MM.1S (cell line): ENCODE results near the gene CRKL.
"Not testable (repeated sequence)": the region's sequence is repeated elsewhere in the genome, so short reads cannot be mapped to it uniquely, and the experiment has no call there.

Experiments used
- DNase-seq: peaks from one replicate; pipeline ENCODE4 v3.0.0-alpha.2; 2015
- H2AFZ ChIP-seq: fragments of 300-600 bp; sonication (generic); 2 replicates; pipeline ENCODE4 v1.6.0; 2016; ENCODE audit warnings: antibody characterized with exemption, low read length
- H3F3A ChIP-seq: fragments of 300-600 bp; sonication (generic); 2 replicates; pipeline ENCODE4 v1.6.1; 2016; ENCODE audit warnings: mild to moderate bottlenecking, antibody characterized with exemption, low read length, moderate library complexity, mixed read lengths; ENCODE audit not compliant: insufficient read depth
- H3K27ac ChIP-seq: fragments of 300-600 bp; sonication (generic); 2 replicates; pipeline ENCODE4 v1.5.1; 2016; ENCODE audit warnings: mild to moderate bottlenecking, low read length
- H3K27me3 ChIP-seq: fragments of 300-600 bp; sonication (generic); replicated peaks from 2 replicates; pipeline ENCODE4 v1.6.0; 2016; ENCODE audit warnings: low read length; ENCODE audit not compliant: insufficient read depth
- H3K36me3 ChIP-seq: fragments of 300-600 bp; sonication (generic); replicated peaks from 2 replicates; pipeline ENCODE4 v1.6.1; 2016; ENCODE audit warnings: mild to moderate bottlenecking, low read length, mixed read lengths; ENCODE audit not compliant: insufficient read depth
- H3K4me1 ChIP-seq: fragments of 300-600 bp; sonication (generic); 2 replicates; pipeline ENCODE4 v1.6.1; 2016; ENCODE audit warnings: low read length, mixed read lengths
- H3K4me2 ChIP-seq: fragments of 300-600 bp; sonication (generic); 2 replicates; pipeline ENCODE4 v1.6.0; 2016; ENCODE audit warnings: low read depth, low read length
- H3K4me3 ChIP-seq: fragments of 300-600 bp; sonication (generic); 2 replicates; pipeline ENCODE4 v1.5.1; 2016; ENCODE audit warnings: low read length, mixed read lengths
- H3K79me2 ChIP-seq: fragments of 300-600 bp; sonication (generic); 2 replicates; pipeline ENCODE4 v1.6.1; 2016; ENCODE audit warnings: mixed run types, low read length, mixed read lengths
- H3K9ac ChIP-seq: fragments of 300-600 bp; sonication (generic); 2 replicates; pipeline ENCODE4 v1.6.1; 2016; ENCODE audit warnings: low read length, mixed read lengths
- H3K9me2 ChIP-seq: fragments of 300-600 bp; sonication (generic); replicated peaks from 2 replicates; pipeline ENCODE4 v1.6.1; 2016; ENCODE audit warnings: mild to moderate bottlenecking, low read length, mixed read lengths; ENCODE audit not compliant: insufficient read depth
- H3K9me3 ChIP-seq: fragments of 300-600 bp; sonication (generic); replicated peaks from 2 replicates; pipeline ENCODE4 v1.6.1; 2016; ENCODE audit warnings: mild to moderate bottlenecking, low read length, mixed read lengths; ENCODE audit not compliant: insufficient read depth
- H4K20me1 ChIP-seq: fragments of 300-600 bp; sonication (generic); 2 replicates; pipeline ENCODE4 v1.6.1; 2016; ENCODE audit warnings: mild to moderate bottlenecking, low read length, moderate library complexity, mixed read lengths; ENCODE audit not compliant: insufficient read depth
- CTCF ChIP-seq: fragments of 300-600 bp; sonication (generic); IDR thresholded peaks from 2 replicates; pipeline ENCODE4 v1.5.1; 2016; ENCODE audit warnings: antibody characterized with exemption, low read length, mixed read lengths
- EZH2 ChIP-seq: fragments of 300-600 bp; sonication (generic); optimal IDR thresholded peaks from 2 replicates; pipeline ENCODE3; 2017; ENCODE audit warnings: low read depth, mild to moderate bottlenecking, antibody characterized with exemption, low read length, mixed read lengths
- EZH2phosphoT487 ChIP-seq: fragments of 300-600 bp; sonication (generic); IDR thresholded peaks from 2 replicates; pipeline ENCODE4 v1.6.1; 2018; ENCODE audit warnings: antibody characterized with exemption, low read length

CRKL gene

DNA sequence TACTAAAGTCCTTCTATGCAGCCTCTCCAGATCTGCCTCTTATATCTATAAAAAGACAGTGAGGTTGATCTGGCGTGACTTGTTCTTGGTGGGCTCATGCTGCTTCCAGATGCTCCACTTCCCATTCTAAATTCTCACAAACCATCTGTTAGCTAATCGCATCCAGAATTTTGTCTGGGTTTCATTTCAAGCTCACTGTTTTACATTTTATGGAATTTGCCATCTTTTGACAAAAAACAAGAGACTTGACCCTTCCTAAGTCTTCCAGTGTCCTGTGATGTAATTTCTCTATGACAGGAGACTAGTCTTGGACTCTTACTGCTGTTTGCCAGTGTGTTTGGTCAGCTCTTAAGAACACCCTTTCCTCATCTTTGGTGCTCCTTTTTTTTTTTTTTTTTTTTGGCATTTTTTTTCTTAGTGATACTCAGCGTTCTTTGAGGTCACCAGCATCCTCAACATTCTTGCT is 23.0 kb downstream of the CRKL start:
- no peak overlapping the region for H3K27ac ChIP-seq
- no peak for TF ChIP-seq EZH2phosphoT487
- H3F3A ChIP-seq: no peaks in the 10 kb centered on the region
- peaks cover 98% of the 10 kb centered on the region for H3K79me2 ChIP-seq
- no peaks in the 10 kb centered on the region for H3K9me2 ChIP-seq
- H3K36me3 ChIP-seq: no peaks in the 10 kb centered on the region
- H3K4me3 ChIP-seq: no peak overlapping the region
- no peak for DNase-seq
- H3K4me2 ChIP-seq: no peak overlapping the region
- no peaks in the 10 kb centered on the region for H3K27me3 ChIP-seq
- no peak overlapping the region for H2AFZ ChIP-seq
- no peaks in the 10 kb centered on the region for H3K4me1 ChIP-seq
- H3K9me3 ChIP-seq: no peaks in the 10 kb centered on the region
- peaks cover 78% of the 10 kb centered on the region for H4K20me1 ChIP-seq
- H3K9ac ChIP-seq: no peak overlapping the region

DNA sequence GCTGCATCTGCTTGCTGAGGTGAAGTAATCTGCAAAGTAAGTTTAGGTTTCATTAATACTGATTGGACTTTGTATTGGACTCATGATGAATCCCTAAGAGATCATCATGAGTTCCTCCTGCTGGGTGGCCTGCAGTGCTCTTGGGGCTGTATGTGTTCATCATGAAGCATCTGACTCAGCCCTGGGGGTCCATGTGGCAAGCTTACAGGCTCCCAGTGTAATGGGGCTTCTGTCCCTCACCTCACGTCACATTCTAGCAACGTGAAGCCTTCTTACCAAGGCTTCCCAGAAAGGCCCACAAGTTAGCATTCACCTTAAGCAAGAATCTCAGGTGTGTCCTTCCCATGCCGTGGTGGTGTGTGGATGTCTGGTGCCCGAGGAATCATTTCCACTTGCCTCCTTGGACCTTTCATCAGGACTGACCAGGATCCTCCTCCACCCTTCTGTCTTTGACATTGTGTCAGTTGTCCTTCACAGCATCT is 23.7 kb downstream of the CRKL start:
- Histone ChIP-seq H3K4me2 (no peak overlapping the region), H3K79me2 (peaks cover 98% of the 10 kb centered on the region), H3F3A (no peaks in the 10 kb centered on the region), H4K20me1 (peaks cover 80% of the 10 kb centered on the region), H3K36me3 (no peaks in the 10 kb centered on the region), H3K27ac (no peak overlapping the region), H3K4me3 (no peak overlapping the region), H3K9ac (no peak overlapping the region), H3K4me1 (no peaks in the 10 kb centered on the region), H3K9me2 (no peaks in the 10 kb centered on the region), H3K9me3 (no peaks in the 10 kb centered on the region), H2AFZ (no peak overlapping the region), H3K27me3 (no peaks in the 10 kb centered on the region)
- TF ChIP-seq EZH2 (no peak), CTCF (no peak), EZH2phosphoT487 (no peak)
- DNase-seq: no peak

DNA sequence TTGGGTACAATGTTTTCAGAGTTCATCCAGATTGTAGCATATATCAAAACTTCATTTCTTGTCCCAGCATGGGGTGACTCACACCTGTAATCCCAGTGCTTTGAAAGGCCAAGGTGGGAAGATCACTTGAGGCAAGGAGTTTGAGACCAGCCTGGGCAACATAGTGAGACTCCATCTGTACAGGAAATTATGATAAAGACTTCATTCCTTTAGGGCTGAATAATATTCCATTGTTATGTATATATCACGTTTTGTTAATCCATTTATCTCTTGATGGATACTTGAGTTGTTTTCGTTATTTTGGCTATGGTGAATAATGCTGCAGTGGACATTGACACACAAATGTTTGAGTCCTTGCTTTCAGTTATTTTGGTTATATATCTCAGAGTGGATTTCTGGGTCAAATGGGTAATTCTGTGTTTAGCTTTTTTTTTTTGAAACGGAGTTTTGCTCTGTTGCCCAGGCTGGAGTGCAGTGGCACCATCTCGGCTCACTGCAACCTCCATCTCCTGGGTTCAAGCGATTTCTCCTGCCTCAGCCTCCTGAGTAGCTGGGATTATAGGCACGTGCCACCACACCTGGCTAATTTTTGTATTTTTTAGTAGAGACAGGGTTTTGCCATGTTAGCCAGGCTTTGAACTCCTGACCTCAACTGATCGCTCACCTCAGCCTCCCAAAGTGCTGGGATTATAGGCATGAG is 25.1 kb downstream of the CRKL start:
- DNase-seq, H3K27me3 ChIP-seq, H3F3A ChIP-seq, H3K4me1 ChIP-seq, H3K9me2 ChIP-seq, H2AFZ ChIP-seq, H3K36me3 ChIP-seq, H3K9me3 ChIP-seq, H3K4me3 ChIP-seq, H3K4me2 ChIP-seq, H3K9ac ChIP-seq, H3K27ac ChIP-seq: not testable (repeated sequence)
- peaks cover 81% of the 10 kb centered on the region for H4K20me1 ChIP-seq
- H3K79me2 ChIP-seq: peaks cover 98% of the 10 kb centered on the region

DNA sequence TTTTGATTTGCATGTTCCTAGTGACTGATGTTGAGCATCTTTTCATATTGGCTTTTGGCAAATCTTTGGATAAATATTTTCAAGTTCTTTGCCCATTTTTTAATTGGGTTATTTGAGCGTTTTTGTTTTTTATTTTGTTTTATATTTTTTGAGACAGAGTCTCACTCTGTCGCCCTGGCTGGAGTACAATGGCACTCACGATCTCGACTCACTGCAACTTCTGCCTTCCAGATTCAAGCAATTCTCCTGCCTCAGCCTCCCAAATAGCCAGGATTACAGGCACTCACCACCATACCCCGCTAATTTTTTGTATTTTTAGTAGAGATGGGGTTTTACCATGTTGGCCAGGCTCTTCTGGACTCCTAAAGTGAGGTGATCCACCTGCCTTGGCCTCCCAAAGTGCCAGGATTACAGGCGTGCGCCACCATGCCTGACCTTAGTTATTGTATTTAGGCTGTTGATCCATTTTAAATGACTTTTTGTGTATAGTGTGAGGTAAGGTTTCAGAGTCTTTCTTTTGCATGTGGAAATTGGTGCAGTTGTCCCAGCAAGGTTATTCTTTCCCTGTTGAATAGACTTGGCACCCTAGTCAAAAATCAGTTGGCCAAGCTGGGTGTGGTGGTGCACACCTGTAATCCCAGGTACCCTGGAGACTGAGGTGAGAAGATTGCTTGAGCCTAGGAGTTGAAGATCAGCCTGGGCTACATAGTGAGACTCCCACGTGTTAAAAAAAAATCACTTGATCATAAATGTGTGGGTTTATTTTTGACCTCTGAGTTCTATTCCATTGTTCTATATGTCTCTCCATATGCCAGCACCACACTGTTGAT is 26.1 kb downstream of the CRKL start:
- H4K20me1 ChIP-seq: peaks cover 78% of the 10 kb centered on the region

More for the DNA sequence above, 26.1 kb downstream of the CRKL start:
- no peak overlapping the region for H2AFZ ChIP-seq
- no peaks in the 10 kb centered on the region for H3K27me3 ChIP-seq
- DNase-seq: no peak
- H3K79me2 ChIP-seq: peaks cover 98% of the 10 kb centered on the region
- H3K4me3 ChIP-seq: no peak overlapping the region
- no peak overlapping the region for H3K27ac ChIP-seq
- TF ChIP-seq EZH2: no peak
- TF ChIP-seq CTCF: no peak
- no peak for TF ChIP-seq EZH2phosphoT487
- H3K9me2 ChIP-seq: no peaks in the 10 kb centered on the region
- no peaks in the 10 kb centered on the region for H3K9me3 ChIP-seq
- H3K4me2 ChIP-seq: no peak overlapping the region
- H3K36me3 ChIP-seq: no peaks in the 10 kb centered on the region
- H3F3A ChIP-seq: no peaks in the 10 kb centered on the region
- no peak overlapping the region for H3K9ac ChIP-seq
- no peaks in the 10 kb centered on the region for H3K4me1 ChIP-seq
